Ovary (tissue), 3 donors: Measurements from ENCODE around the gene ZNF277.

Experiments
- CTCF ChIP-seq, 3 donors: fragments of 450-650 bp in 2 of 3; fragments of 200-600 bp in 1 of 3; IDR thresholded peaks; one replicate each; pipeline versions ENCODE4 v1.5.1 to v1.8.0; 2016 to 2022; ENCODE audit warnings: antibody characterized with exemption in 3 of 3, mild to moderate bottlenecking in 1 of 3
- EP300 ChIP-seq: sonication (generic); formaldehyde crosslinking; IDR thresholded peaks from one replicate; pipeline ENCODE4 v1.6.1; 2017; ENCODE audit warnings: antibody characterized with exemption
- POLR2A ChIP-seq: fragments of 450-650 bp; IDR thresholded peaks from one replicate; pipeline ENCODE4 v1.6.1; 2017; ENCODE audit warnings: antibody characterized with exemption, mild to moderate bottlenecking, moderate library complexity
- donor health status: DM: no; HTN: no; CAD: no.

DNA sequence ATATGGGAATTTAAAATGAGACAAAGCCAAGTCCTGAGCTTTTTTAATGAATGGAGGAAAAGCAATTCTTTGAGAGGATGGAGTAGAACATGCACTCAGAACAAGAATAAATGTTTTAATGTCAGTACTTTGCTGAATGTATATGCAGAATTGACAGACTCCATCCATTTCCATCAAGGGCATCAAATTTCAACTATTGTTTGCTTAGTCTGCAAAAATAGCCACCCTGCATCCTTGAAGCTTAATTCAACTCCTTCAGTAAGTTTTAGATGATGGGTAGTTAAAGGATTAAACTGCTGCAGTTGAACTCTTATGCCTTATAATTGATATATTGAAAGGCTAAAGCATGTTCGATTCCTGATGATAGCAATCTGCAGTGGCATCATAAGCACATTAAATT, 144.1 kb downstream of the ZNF277 start:
- no peak for TF ChIP-seq POLR2A
- no peak for TF ChIP-seq CTCF (IDR thresholded peaks at IDR 0.05)
- TF ChIP-seq EP300, result no peak
